DOHH2 (cell line): ENCODE data around the gene CYP11A1.

Experiments used
- EZH2phosphoT487 ChIP-seq: fragments of 200-600 bp; sonication (generic); IDR thresholded peaks from 2 replicates; pipeline ENCODE4 v1.6.1; 2017; ENCODE audit warnings: borderline replicate concordance, mild to moderate bottlenecking, antibody characterized with exemption, low read length, moderate library complexity, mixed read lengths
- TF ChIP-seq, protein P1 (sequence below): fragments of 200-600 bp; sonication (generic); IDR thresholded peaks from one replicate; pipeline ENCODE4 v1.5.1; 2014; ENCODE audit warnings: antibody characterized with exemption, mild to moderate bottlenecking, low read depth, low read length; ENCODE audit not compliant: poor library complexity, severe bottlenecking

DNA sequence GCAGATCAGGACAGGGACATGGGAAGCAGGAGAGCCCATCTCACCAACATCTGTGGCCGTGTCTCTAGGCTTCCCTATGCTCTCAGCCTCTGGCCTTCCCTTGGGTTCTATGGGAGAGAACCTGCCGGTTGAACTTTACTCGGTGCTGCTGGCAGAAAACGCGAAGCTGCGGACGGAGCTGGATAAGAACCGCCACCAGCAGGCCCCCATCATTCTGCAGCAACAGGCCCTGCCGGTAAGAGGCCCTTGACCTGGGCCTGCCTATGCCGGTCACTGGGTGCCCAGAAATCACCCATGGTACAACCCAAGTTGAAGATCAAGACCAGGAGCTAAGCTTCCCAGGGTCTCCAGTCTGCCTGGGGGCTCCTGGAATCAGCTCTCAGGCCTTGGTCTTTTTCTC is 34.8 kb downstream of the CYP11A1 start:
- TF ChIP-seq, protein P1, sequence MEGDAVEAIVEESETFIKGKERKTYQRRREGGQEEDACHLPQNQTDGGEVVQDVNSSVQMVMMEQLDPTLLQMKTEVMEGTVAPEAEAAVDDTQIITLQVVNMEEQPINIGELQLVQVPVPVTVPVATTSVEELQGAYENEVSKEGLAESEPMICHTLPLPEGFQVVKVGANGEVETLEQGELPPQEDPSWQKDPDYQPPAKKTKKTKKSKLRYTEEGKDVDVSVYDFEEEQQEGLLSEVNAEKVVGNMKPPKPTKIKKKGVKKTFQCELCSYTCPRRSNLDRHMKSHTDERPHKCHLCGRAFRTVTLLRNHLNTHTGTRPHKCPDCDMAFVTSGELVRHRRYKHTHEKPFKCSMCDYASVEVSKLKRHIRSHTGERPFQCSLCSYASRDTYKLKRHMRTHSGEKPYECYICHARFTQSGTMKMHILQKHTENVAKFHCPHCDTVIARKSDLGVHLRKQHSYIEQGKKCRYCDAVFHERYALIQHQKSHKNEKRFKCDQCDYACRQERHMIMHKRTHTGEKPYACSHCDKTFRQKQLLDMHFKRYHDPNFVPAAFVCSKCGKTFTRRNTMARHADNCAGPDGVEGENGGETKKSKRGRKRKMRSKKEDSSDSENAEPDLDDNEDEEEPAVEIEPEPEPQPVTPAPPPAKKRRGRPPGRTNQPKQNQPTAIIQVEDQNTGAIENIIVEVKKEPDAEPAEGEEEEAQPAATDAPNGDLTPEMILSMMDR = no peak
- no peak for TF ChIP-seq EZH2phosphoT487
